ENCODE measurements around the gene PCNX2.

The PCNX2 gene

GRCh38 chr1:233248014-233248413 lies 47.5 kb downstream of the PCNX2 start:
- no peak for TF ChIP-seq CTCF (IDR thresholded peaks at IDR 0.05)
- no peak for TF ChIP-seq ZFX (IDR thresholded peaks at IDR 0.05; ENCODE audit: borderline replicate concordance)
- H3K27ac ChIP-seq, result no peak overlapping the region

- no peak overlapping the region for H3K27ac ChIP-seq
- TF ChIP-seq CTCF (IDR thresholded peaks at IDR 0.05) (no peak), ZFX (IDR thresholded peaks at IDR 0.05; ENCODE audit: borderline replicate concordance) (no peak)
Measured at GRCh38 chr1:233246965-233247364, 48.6 kb downstream of the PCNX2 start.

GRCh38 chr1:233245191-233245765 lies 50.2 kb downstream of the PCNX2 start:
- no peak for TF ChIP-seq ZFX (IDR thresholded peaks at IDR 0.05; ENCODE audit: borderline replicate concordance)
- no peak for TF ChIP-seq CTCF (IDR thresholded peaks at IDR 0.05)
- no peak overlapping the region for H3K27ac ChIP-seq

GRCh38 chr1:233244183-233244582 lies 51.3 kb downstream of the PCNX2 start:
- TF ChIP-seq CTCF (IDR thresholded peaks at IDR 0.05), result no peak
- H3K27ac ChIP-seq, result no peak overlapping the region

GRCh38 chr1:233242827-233243483 lies 52.6 kb downstream of the PCNX2 start:
- TF ChIP-seq CTCF (IDR thresholded peaks at IDR 0.05) (no peak), ZFX (IDR thresholded peaks at IDR 0.05; ENCODE audit: borderline replicate concordance) (no peak)
- H3K27ac ChIP-seq, result no peak overlapping the region

GRCh38 chr1:233241759-233242158 lies 53.8 kb downstream of the PCNX2 start:
- H3K27ac ChIP-seq, result no peak overlapping the region
- TF ChIP-seq CTCF (IDR thresholded peaks at IDR 0.05) (no peak), ZFX (IDR thresholded peaks at IDR 0.05; ENCODE audit: borderline replicate concordance) (no peak)

- no peak overlapping the region for H3K27ac ChIP-seq
- TF ChIP-seq ZFX (IDR thresholded peaks at IDR 0.05; ENCODE audit: borderline replicate concordance), result no peak
- TF ChIP-seq CTCF (IDR thresholded peaks at IDR 0.05), result peak; percentile 95
Measured at GRCh38 chr1:233240829-233241682, 54.5 kb downstream of the PCNX2 start.

All from 22Rv1 (cell line).